NCI-H2196 (cell line): ENCODE data around the gene PNLIPRP3.
A peak's percentile ranks its signal among the peaks of the same experiment; 100 is the strongest.

Experiments
- DNase-seq: peaks from one replicate; lab custom pipeline; 2025; ENCODE audit not compliant: unreplicated experiment; lab: John Stamatoyannopoulos, UW

PNLIPRP3 gene

DNA sequence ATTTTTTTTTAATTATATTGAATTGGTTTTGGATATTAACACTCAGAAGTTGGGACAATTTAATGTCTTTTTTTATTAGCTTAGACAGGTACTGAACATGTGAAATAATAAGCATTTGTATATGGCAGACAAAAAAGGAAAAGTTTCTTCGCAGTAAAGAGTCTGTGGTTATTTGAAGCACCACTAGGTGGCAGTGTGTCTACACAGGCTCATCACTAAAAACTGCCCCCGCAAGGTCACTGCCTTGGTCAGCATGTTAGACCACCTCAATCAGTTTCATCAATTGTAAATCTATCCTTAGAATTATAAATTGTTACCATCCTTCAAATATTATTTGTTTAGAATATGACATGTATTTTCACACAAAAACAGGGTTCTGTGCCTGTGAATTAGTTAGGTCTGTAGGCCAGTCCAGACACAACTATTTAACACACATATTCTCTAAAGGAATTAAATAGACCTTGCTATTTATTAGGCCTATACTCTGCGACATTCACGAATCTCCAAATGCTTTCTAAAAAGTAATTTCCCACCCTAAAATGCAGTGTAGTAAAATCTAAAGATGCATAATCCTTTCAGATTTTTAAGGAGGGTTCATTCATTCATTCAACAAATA lies 17.0 kb downstream of the PNLIPRP3 start:
- peak; percentile 9 for DNase-seq

DNA sequence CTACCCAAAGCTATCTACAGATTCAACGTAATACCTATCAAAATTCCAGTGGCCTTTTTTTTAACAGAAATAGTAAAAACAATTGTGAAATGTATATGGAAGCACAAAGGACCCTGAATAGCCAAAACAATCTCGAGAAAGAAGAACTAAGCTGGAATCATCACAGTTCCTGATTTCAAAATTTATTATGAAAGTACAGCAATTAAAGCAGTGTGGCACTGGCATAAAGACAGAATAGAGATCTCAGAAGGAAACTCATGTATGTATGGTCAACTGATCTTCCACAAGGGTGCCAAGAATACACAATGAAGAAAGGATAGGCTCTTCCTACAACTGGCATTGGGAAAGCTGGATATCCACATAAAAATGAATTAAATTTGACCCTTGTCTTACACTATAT lies 23.2 kb downstream of the PNLIPRP3 start:
- no peak for DNase-seq

- DNase-seq: no peak
These were observed 24.2 kb downstream of the PNLIPRP3 start for GRCh38 chr10:116451711-116452337.

DNA sequence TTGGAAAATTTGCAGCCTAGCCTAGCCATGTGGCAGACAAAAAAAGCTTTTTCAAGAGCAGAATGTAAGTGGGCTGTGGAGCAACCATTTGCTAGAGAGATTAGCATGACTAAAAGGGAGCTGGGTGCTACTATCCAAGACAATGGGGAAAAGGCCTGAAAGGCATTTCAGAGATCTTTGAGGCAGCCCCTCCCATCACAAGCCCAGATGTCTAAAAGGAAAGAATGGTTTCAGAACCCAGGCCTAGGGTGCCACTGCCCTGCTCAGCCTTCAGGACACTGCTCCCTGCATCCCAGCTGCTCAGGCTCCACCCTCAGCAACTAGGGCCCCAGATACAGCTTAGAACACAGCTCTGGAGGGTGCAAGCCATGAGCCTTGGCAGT lies 24.7 kb downstream of the PNLIPRP3 start:
- DNase-seq: no peak

GRCh38 chr10:116457488-116457887 lies 29.8 kb downstream of the PNLIPRP3 start:
- DNase-seq: no peak

DNA sequence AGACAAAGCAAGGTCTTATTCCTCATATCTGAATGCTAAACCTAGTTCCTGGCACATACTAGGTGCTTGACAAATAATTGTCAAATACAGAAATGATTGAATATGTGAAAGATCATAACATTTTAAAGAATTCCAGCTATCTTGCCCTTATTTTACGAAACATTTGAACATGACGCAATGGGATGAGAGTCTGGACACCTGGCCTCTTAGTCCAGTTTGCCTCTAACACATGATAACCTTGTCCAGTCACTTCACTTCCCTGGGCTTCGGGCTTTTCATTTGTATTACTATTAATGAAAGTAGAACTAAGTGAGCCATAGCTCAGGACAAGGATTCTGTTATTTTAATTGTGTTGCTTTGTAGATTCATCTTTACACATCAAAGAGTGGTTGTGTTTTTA lies 32.6 kb downstream of the PNLIPRP3 start:
- DNase-seq: no peak

DNA sequence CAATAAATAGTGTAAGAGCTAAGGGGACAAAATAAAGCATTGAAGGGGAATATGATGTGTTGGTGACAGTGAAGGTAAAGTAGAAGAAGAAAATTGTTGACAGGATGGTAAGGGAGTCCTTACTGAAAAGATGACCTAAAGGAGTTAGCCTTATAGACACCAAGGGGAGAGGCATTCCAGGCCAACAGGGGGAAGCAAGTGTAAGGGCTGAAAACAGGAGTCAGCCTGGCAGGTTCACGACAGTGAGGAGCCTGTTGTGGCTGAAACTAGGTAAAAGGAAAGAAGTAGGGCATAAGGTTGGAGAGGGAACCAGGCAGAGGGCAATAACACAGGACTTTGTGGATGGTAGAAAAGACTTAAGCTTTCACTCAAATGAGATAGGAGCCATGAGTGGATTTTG lies 34.0 kb downstream of the PNLIPRP3 start:
- no peak for DNase-seq

GRCh38 chr10:116464257-116464656 lies 36.6 kb downstream of the PNLIPRP3 start:
- no peak for DNase-seq

GRCh38 chr10:116465546-116465945 lies 37.9 kb downstream of the PNLIPRP3 start:
- DNase-seq: no peak

DNA sequence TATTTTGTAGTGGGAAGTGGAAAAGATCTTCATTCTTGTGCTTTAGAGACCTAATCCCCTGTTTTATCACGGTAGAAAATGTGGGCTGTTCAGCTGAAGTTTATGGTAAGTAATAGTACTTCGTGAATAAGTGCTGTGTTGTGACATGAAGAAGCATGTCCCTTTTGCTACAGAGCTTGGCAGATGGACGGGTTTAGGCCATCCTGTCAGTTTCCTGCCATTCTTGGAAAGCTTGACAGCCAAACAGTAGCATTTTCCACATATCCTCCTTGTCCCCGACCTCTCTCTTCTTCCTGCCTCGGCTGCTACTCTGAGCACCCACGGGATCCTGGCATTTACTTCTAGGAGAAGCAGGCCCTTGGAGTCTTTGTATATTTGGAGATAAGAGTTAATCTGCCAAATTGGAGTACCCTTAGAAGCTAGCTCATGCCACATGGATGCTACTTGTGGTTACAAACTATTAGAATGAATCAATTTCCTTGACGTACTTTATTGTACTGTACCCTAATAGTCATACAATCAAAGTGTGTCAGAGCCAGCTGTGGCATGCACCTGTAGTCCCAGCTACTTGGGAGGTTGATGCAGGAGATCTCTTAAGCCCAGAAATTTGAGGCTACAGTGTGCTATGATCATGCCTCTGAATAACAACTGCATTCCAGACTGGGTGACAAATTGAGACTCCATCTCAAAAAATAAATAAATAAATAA lies 39.2 kb downstream of the PNLIPRP3 start:
- no peak for DNase-seq

GRCh38 chr10:116469437-116469836 lies 41.8 kb downstream of the PNLIPRP3 start:
- DNase-seq: no peak

DNA sequence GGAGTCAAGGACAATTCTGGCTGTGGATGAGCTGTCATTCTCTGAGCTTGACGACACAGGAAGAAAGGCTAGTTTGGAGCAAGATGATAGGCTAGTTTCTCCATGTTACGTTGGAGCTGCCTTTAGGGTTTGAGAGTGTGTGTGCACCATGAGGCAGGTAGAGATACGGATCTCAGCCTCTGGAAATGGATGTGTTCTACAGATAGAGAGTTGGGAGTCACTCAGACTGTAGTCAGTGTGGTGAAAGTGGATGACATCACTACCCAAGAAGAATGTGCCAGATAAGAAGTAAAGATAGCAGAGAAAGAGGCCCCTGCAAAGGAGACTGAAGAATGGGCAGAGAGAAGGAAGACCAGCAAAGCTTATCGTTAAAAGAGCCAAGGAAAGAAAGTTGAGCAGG lies 42.4 kb downstream of the PNLIPRP3 start:
- DNase-seq: no peak

DNA sequence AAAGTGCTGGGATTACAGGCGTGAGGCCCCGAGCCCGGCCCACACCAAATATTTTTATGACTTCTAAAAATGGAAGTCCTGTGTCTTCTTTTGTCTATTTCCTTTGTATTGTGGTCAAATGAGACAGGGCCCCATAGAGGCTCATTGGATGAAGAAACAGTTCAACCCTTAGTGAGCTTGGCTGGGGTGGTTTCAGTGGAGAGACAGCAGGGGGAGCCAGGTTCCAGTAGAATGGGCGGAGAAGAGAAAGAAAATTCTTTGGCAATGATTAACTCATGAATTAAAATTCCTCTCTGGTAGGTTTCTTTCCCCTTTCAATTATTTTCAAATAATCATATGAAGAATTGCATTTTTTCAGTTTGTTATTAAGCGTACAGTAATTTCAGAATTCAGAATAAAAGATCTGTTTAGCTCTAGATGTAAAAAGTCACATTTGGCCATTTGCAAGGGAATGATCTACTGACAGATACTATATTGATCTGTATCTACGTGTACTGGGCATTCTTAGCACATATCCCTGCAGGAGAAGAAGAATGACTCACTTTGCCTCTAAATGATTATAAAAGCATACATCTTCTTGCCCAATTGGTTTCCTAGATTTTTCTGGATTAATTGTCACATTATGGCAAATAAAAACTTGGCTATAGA lies 43.2 kb downstream of the PNLIPRP3 start:
- no peak for DNase-seq

GRCh38 chr10:116472891-116473290 lies 45.2 kb downstream of the PNLIPRP3 start:
- no peak for DNase-seq

- no peak for DNase-seq
These were observed 48.2 kb downstream of the PNLIPRP3 start for GRCh38 chr10:116475866-116476265.

DNA sequence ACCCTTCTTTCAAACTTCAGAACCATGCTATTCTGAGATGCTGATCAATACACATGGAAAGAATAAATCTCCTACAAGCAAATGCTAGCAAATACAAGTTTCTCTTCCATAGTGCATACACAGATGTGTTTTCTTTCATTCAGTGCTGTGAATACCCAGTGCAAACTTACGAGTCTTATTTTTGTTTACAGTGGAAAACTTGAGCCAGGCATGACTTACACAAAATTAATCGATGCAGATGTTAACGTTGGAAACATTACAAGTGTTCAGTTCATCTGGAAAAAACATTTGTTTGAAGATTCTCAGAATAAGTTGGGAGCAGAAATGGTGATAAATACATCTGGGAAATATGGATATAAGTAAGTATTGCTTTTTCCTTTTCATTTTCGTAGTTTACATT lies 48.8 kb downstream of the PNLIPRP3 start:
- DNase-seq: no peak

DNA sequence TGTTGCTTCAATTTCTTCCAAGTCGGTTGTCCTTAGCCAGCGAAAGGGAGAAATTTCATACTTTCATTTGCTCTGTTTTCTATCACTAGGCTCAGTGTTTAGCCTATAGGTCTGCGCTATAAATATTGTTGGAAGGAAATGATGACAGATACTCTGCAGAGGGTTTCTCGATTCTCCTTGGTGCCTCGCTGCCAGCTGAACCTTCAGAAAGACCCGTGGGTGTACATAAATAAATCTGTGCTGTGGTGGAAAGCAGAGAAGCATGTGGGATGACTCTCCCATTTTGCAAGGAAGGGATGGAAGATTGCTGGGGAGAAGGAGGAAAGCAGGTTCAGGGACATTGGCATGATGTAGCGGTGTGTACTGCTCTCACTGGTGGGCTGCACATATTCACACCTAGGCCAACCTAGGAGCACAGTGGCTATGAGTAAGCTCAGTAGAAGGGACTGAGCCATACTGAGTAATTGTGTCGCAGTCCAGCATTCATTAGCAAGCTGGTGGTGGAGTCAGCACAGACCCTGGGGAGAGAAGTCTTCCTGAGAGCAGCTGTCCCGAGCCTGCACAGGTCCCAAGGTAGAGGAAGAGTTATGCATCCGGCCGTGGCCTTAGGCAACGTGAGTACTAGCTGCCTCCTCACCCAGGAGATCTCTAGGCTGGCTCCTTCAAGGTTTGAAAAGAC lies 50.5 kb downstream of the PNLIPRP3 start:
- DNase-seq: no peak

- DNase-seq: no peak
These were observed 59.3 kb downstream of the PNLIPRP3 start for GRCh38 chr10:116486770-116487448.

- no peak for DNase-seq
These were observed 60.1 kb downstream of the PNLIPRP3 start for GRCh38 chr10:116487522-116488430.

GRCh38 chr10:116489460-116489859 lies 61.8 kb downstream of the PNLIPRP3 start:
- DNase-seq: no peak
